Left hindlimb (tissue), 1 donor: ENCODE data around the gene DYRK1A.

Source experiments
- DNase-seq: peaks from one replicate; pipeline ENCODE4 v3.0.0-alpha.2; 2018

DYRK1A gene

GRCh38 chr21:37552496-37553029, 186.0 kb downstream of the DYRK1A start:
- no peak for DNase-seq

- DNase-seq = no peak
These were observed 186.5 kb downstream of the DYRK1A start for GRCh38 chr21:37553078-37553481.

- no peak for DNase-seq
These were observed 188.2 kb downstream of the DYRK1A start for GRCh38 chr21:37554661-37555379.

GRCh38 chr21:37555672-37556261, 189.2 kb downstream of the DYRK1A start:
- DNase-seq = no peak

GRCh38 chr21:37557261-37557950, 190.8 kb downstream of the DYRK1A start:
- DNase-seq = no peak

DNA sequence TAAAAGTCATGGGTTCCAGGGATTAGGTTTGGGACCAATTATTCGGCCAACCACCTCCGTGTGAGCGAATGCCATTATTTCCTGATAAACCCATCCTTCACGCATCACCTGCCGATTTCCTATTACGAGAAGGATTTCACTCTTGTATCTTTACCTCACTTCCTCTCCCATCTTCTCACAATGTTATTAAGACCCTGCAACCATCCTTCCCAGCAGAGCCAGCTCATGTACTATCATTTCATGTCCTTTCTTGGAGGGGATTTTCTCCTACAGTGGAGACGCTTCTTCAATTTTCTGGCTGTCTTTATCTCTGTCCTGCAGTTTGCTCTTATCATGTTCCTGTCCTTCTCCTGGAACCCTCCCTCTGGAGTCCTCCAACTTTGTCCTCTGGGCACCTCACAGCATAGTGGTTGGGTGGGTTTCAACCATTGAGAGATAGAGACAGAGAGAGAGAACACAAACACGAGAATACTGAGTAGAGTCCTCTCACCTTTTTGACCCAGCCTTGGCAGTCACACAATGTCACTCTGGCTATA, 192.2 kb downstream of the DYRK1A start:
- DNase-seq = no peak

DNA sequence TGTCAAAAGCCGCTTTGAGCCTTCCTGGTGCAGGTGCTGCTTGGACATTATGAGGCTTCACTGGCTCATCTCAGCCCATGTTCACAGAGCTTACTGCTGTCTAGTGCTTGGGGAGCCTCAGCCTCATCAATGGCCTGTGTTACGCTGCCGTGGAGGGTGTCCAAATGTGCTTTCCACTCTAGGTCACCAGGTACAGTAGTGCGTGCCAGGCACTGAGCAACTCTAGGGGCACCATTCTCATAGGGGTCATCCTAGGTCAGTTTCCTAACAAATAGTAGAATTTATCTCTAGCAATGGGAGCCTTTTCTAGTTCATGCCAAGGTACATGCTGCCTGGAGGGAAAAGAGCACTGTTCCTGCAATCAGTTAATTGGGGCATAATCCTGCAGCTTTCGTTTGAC, 193.8 kb downstream of the DYRK1A start:
- DNase-seq = no peak

- DNase-seq = no peak
These were observed 194.9 kb downstream of the DYRK1A start for GRCh38 chr21:37561506-37561905.

- DNase-seq = no peak
These were observed 195.7 kb downstream of the DYRK1A start for GRCh38 chr21:37561941-37562919.

DNA sequence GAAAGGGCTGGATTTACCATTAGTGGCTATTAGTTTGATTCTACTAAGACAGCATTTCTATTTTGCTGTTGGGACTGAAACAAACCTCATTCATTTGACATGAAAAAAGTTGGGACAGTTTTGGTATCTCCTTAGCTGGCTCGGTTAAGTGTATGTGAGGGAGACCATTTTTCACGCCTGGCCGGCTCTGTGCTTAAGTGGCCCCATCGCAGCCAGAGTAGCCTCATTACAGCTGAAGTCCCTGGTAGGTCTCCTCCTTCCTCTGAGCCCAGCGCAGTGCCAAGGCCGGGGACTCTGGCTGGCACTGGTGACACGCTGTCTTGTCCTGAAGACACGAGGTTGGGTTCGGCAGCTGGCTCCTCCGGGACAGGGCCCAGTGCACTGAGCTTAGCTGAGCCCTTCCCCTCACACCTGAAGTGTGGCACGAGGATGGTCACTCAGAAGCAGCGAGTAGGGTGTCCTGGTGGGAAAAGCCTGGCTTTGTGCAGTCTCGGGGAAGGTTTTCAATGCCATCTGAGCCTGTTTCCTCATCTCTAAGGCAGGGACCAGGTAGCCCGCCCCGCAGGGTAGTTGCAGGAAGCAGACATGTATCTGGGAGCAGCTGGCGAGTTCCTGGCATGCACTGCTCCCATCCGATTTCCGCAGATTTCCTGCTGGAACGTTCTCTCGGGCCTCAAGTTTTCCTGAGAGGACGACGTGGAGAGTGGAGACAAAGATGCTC, 196.5 kb downstream of the DYRK1A start:
- no peak for DNase-seq

DNA sequence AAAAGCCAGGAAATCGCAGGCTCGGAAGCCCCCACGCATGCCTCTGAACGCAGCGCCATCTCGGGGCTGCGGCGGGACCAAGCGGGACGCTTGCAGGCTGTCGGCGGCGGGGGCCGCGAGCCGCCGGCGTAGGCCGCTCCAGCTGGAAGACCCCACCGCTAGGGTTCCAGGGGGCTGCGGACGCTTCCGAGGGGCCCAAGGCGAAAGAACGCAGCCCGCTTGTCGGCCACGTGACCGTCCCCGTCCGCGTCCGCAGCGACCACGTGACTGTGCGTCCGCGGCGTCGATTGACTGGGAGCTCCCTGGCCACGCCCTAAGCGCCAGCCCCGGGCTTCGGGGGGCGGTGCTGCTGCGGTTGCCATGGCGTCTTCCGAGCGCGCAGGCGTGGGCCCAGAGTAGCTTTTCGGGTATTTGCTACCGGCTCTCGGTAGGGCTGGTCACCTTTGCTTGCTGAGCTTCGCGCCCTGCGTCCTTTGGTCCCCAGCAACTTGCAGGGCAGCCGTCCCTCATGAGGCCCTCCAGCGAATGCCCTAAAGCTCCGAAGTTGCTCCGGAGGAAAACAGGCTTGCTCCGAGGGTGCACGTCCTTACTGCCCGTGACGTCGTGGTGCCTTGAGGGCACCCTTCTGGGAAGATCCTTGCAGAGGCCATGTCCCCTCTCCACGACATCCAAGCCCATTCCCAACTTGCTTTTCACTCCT, 197.2 kb downstream of the DYRK1A start:
- peak; percentile 93 for DNase-seq

- DNase-seq = peak; percentile 71
These were observed 197.9 kb downstream of the DYRK1A start for GRCh38 chr21:37564341-37564923.

DNA sequence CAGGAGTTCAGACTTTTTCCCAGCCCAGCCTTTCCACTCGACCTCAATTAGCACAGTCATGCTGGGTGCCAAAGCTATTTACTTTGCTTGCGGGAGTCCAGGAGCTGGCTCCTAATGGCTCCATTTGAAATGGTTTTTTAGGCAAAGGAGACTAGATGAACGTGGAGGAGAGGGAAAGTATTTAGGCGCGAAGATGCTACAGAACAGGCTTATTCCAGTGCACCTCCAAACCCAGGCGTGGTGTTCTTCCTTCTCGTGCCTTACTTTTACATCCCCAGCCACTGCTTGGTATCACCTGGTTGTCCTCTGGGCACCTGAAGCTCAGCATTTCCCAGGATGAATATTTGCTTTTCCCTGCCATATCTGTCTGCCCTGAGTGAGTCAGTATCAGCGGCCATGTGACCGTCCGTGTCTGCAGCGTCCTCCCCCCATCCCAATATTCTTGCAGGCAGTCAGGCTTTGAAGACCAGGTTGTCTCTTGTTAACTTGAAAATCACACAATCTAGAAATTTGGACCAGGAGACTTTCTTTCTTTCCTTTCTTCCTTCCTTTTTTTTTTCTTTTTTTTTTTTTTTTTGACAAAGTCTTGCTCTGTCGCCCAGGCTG, 198.5 kb downstream of the DYRK1A start:
- DNase-seq = no peak

GRCh38 chr21:37565530-37566223, 199.1 kb downstream of the DYRK1A start:
- no peak for DNase-seq

DNA sequence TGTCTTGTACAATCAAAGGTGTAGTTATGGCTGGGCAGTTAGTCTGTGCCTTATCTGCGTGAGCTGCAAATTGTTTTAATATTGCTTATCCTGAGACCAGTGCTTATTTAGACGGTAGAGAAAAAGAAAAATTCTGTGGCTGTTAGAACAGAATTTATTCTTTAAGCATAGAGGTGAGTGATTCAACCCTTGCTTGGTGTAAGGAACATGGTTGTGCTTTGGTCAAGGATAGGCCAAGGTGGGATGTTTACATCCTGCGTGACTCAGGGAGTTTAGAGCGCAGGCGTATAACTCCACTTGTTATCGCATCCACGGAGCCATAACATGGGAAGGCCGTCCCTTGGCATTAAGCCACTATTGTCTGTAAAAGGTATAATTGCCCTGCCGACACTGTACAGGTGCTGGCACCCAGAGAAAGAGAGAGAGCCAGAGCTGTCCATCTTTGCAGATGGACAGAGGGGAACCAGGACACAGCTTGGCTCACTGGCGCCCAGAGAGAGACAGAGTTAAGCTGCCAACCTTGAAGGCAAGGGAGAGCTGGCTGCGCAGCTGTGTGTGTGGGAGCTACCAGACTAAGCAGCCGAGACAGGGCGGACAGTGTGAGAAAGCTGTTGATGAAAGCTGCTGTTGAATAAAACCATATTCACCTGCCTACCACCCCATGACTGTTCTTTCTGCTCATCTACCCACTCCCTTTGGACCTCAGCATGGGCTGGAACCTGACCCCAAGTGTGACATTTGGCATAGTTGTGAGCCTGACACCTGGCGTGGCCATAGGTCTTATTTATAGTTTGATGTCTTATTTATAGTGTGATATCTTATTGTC, 200.4 kb downstream of the DYRK1A start:
- DNase-seq = no peak

GRCh38 chr21:37568415-37568814, 201.8 kb downstream of the DYRK1A start:
- no peak for DNase-seq

DNA sequence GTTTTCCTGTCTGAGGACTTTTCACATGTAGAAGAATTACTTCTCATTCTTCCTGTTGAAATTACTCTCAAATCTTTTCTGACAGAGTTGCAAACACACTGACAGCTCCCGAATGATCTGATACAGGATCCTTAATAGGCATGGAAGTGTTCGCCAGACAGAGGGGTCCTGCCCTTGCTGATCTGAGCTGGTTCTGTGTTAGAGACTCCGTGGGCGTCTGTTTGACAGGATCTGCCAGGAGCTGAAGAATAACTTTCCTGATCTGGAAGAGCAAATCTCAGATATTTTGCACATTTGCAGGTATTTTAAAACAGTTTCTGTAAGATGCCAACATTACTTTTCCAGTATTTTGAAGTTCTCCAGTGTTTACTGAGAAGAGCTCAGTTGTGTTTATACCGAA, 202.3 kb downstream of the DYRK1A start:
- DNase-seq = no peak

- DNase-seq = no peak
These were observed 204.9 kb downstream of the DYRK1A start for GRCh38 chr21:37571442-37571841.

DNA sequence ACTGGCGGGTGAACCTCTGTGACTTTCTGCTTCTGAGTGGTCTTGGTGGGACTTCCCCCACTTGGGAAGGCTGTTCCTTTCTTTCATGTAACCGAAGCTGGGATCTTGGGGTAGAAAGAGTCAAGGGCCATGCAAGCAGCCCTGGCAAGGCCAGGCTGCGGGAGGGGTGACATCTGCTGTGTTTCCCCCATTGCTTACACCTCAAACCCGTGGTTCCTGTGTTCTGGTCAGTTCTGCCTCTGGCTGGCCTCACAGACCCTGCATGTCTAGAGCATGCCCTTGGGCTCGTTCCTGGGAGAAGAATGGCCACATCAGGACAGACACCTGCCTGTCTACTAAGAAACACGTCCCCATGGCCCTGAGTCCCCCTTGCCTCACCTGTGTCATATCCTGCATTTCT, 207.7 kb downstream of the DYRK1A start:
- DNase-seq = no peak
